Tibial nerve (tissue), 4 donors: ENCODE measurements around the gene KRT3.

Experiments used
- EP300 ChIP-seq, 2 donors: sonication (generic); formaldehyde crosslinking; IDR thresholded peaks; one replicate each; pipeline ENCODE4 v1.6.1; 2017; ENCODE audit warnings: antibody characterized with exemption in 2 of 2, mild to moderate bottlenecking in 1 of 2
- POLR2A ChIP-seq, 2 donors: fragments of 450-650 bp; IDR thresholded peaks; one replicate each; pipeline ENCODE4 v1.6.1; 2017; ENCODE audit warnings: antibody characterized with exemption in 2 of 2, mild to moderate bottlenecking in 2 of 2, moderate library complexity in 2 of 2
- TF ChIP-seq, protein P1 (sequence below), 5 experiments: fragments of 200-600 bp in 3 of 5; fragments of 450-650 bp in 2 of 5; sonication (generic) in 3 of 5; IDR thresholded peaks; one replicate each; pipeline ENCODE4 v1.5.1; 2016 to 2019; ENCODE audit warnings: antibody characterized with exemption in 5 of 5, mild to moderate bottlenecking in 3 of 5, moderate library complexity in 2 of 5

DNA sequence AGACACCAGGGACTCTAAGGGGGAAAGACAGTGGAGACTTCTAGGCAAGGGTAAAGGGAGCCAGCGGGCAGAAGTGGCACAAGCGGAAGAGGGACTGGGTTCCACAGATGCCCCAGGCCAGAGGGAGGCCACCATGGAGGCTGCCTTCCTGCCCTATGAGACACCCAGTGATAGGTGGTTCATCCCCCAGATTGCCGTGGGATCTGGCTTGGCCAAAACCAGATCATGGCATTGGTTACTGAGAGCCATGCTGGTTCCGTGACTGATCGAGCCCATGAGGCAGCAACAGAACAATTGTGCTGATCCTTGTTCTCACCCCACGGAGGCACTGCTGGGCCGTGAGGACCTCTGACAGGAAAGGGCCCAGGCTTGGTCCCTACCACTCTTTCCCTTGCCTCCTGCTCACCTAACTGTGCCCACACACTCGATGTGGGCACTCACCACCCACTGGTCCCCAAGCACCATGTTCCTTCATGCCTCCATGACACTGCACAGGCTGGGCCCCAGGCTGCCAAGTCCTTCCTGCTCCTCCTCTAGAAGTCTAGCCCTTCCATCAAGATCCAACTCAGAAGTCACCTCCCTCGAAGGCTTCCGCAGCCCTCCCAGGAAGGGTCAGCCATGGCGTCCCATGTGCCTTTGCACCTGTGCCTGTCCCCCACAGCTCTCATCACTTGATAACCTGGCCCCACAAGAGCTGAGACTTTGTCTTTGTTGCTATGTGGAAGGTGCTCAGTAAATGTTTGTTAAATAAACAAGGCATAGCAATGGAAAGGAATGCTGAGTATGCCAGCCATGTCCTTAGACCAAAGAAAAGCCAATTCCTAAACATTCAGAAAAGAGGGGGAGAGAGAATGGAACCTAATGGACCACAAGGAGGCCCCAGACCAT lies 30.9 kb upstream of the KRT3 start:
- TF ChIP-seq POLR2A (IDR thresholded peaks at IDR 0.05) (no peak), EP300 (IDR thresholded peaks at IDR 0.05) (no peak)
- TF ChIP-seq, protein P1, sequence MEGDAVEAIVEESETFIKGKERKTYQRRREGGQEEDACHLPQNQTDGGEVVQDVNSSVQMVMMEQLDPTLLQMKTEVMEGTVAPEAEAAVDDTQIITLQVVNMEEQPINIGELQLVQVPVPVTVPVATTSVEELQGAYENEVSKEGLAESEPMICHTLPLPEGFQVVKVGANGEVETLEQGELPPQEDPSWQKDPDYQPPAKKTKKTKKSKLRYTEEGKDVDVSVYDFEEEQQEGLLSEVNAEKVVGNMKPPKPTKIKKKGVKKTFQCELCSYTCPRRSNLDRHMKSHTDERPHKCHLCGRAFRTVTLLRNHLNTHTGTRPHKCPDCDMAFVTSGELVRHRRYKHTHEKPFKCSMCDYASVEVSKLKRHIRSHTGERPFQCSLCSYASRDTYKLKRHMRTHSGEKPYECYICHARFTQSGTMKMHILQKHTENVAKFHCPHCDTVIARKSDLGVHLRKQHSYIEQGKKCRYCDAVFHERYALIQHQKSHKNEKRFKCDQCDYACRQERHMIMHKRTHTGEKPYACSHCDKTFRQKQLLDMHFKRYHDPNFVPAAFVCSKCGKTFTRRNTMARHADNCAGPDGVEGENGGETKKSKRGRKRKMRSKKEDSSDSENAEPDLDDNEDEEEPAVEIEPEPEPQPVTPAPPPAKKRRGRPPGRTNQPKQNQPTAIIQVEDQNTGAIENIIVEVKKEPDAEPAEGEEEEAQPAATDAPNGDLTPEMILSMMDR (IDR thresholded peaks at IDR 0.05): no peak
